ENCODE results near the gene GATA1.
A peak's percentile ranks its signal among the peaks of the same experiment; 100 is the strongest.

GATA1 gene

DNA sequence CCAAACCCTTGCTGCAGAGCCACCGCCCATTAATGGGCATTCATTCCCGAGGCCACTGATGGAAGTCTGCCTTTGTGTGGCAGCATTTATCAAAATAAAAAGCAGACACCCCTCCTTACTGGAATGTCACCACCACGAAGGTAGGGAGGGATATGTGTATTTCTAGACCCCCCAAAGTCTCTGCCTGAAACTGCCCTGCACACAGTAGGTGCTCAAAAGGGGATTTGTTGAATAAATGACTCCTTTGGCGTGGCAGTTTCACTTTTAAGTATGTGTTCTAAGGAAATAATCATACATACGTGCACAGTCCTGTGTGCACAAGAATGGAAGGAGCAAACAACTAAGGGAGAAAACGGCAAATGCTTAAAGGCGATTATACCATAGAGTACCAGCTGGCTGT lies 48.5 kb upstream of the GATA1 start:
- no peak for DNase-seq
- H3K4me3 ChIP-seq (ENCODE audit: low read depth in 1 of 2, low read length in 2 of 2): peak overlapping the region; percentile 18 to 63; a peak in 3 of 4 replicates
- H3K4me2 ChIP-seq (ENCODE audit: insufficient read depth, low read length): peak overlapping the region; percentile 72
- peak overlapping the region; percentile 78 for H3K27ac ChIP-seq (ENCODE audit: low read length)
- TF ChIP-seq EZH2 (IDR thresholded peaks at IDR 0.05; ENCODE audit: borderline replicate concordance, low read depth, low read length, severe bottlenecking): no peak
- TF ChIP-seq, protein P1, sequence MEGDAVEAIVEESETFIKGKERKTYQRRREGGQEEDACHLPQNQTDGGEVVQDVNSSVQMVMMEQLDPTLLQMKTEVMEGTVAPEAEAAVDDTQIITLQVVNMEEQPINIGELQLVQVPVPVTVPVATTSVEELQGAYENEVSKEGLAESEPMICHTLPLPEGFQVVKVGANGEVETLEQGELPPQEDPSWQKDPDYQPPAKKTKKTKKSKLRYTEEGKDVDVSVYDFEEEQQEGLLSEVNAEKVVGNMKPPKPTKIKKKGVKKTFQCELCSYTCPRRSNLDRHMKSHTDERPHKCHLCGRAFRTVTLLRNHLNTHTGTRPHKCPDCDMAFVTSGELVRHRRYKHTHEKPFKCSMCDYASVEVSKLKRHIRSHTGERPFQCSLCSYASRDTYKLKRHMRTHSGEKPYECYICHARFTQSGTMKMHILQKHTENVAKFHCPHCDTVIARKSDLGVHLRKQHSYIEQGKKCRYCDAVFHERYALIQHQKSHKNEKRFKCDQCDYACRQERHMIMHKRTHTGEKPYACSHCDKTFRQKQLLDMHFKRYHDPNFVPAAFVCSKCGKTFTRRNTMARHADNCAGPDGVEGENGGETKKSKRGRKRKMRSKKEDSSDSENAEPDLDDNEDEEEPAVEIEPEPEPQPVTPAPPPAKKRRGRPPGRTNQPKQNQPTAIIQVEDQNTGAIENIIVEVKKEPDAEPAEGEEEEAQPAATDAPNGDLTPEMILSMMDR (IDR thresholded peaks at IDR 0.05; ENCODE audit: borderline replicate concordance, extremely low read depth, low read length, poor library complexity, severe bottlenecking): no peak
- H3K27me3 ChIP-seq (ENCODE audit: insufficient read depth, low read length, poor library complexity): no peaks in the 10 kb centered on the region
- H3K36me3 ChIP-seq (ENCODE audit: insufficient read depth, low read length): no peaks in the 10 kb centered on the region
- H3K9me3 ChIP-seq (ENCODE audit: insufficient read depth, low read length, severe bottlenecking): no peaks in the 10 kb centered on the region
- no peaks in the 10 kb centered on the region for H4K20me1 ChIP-seq (ENCODE audit: insufficient read depth, low read length)
- ATAC-seq (ENCODE audit: insufficient read depth, low read depth): no peak
- peak overlapping the region; percentile 65 for H2AFZ ChIP-seq (ENCODE audit: low read depth, low read length)
- H3K4me1 ChIP-seq (ENCODE audit: insufficient read depth, low read length): peaks cover 28% of the 10 kb centered on the region
- peaks cover 12% of the 10 kb centered on the region for H3K79me2 ChIP-seq (ENCODE audit: insufficient read depth, low read length)
- H3K9ac ChIP-seq (ENCODE audit: low read depth, low read length): peak overlapping the region; percentile 78

DNA sequence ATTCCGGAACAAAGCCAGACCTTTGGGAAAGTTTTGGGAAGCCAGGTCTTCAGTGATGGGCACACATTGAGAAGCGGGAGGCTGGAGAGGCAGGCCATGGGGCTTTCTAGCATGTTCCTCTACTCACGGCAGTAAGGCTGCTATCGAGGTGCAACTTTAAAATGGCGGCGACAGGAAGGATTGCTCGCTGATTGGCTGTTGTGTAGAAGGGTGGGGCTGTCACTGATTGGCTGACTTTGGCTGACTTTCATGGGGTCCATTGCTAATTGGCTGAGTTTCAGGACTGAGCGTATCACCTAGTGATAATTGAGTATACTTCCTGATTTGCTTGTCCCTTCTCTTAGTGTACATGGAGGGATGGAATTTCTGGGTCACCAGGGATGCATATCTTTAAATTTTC lies 44.6 kb upstream of the GATA1 start:
- no peaks in the 10 kb centered on the region for H3K36me3 ChIP-seq (ENCODE audit: insufficient read depth, low read length)
- no peak for TF ChIP-seq EZH2 (IDR thresholded peaks at IDR 0.05; ENCODE audit: borderline replicate concordance, low read depth, low read length, severe bottlenecking)
- TF ChIP-seq, protein P1 (IDR thresholded peaks at IDR 0.05; ENCODE audit: borderline replicate concordance, extremely low read depth, low read length, poor library complexity, severe bottlenecking): no peak
- no peak overlapping the region for H3K4me2 ChIP-seq (ENCODE audit: insufficient read depth, low read length)
- H3K27ac ChIP-seq (ENCODE audit: low read length): no peak overlapping the region
- no peak overlapping the region for H3K4me3 ChIP-seq (ENCODE audit: low read depth in 1 of 2, low read length in 2 of 2)
- H4K20me1 ChIP-seq (ENCODE audit: insufficient read depth, low read length): no peaks in the 10 kb centered on the region
- no peaks in the 10 kb centered on the region for H3K9me3 ChIP-seq (ENCODE audit: insufficient read depth, low read length, severe bottlenecking)
- peak overlapping the region; percentile 45; the same call in 1 of the 2 replicates for H2AFZ ChIP-seq (ENCODE audit: low read depth, low read length)
- no peak for DNase-seq
- H3K9ac ChIP-seq (ENCODE audit: low read depth, low read length): no peak overlapping the region
- ATAC-seq (ENCODE audit: insufficient read depth, low read depth): no peak
- no peaks in the 10 kb centered on the region for H3K27me3 ChIP-seq (ENCODE audit: insufficient read depth, low read length, poor library complexity)
- H3K4me1 ChIP-seq (ENCODE audit: insufficient read depth, low read length): peaks cover 13% of the 10 kb centered on the region
- peaks cover under 1% of the 10 kb centered on the region; the same call in 1 of the 2 replicates for H3K79me2 ChIP-seq (ENCODE audit: insufficient read depth, low read length)

DNA sequence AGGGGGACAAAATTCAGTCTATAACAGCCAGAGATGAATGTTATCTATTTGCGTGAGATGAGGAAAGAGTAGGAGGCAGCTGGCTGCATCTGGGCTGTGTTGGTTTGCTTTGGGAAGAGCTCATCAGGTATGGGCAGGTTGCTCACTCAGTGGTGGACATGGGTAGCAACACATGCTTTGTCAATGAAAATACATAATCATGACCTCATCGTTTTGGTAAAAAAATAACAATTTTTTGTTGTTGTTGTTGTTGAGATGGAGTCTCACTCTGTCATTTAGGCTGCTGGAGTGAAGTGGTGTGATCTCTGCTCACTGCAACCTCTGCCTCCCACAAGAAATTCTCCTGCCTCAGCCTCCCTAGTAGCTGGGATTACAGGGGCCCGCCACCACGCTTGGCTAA lies 41.2 kb upstream of the GATA1 start:
- TF ChIP-seq, protein P1 (IDR thresholded peaks at IDR 0.05; ENCODE audit: borderline replicate concordance, extremely low read depth, low read length, poor library complexity, severe bottlenecking): no peak
- TF ChIP-seq EZH2 (IDR thresholded peaks at IDR 0.05; ENCODE audit: borderline replicate concordance, low read depth, low read length, severe bottlenecking): no peak
- DNase-seq: no peak
- Histone ChIP-seq H3K4me2 (ENCODE audit: insufficient read depth, low read length) (no peak overlapping the region), H3K4me3 (ENCODE audit: low read depth in 1 of 2, low read length in 2 of 2) (no peak overlapping the region), H4K20me1 (ENCODE audit: insufficient read depth, low read length) (no peaks in the 10 kb centered on the region), H3K9me3 (ENCODE audit: insufficient read depth, low read length, severe bottlenecking) (no peaks in the 10 kb centered on the region), H3K9ac (ENCODE audit: low read depth, low read length) (no peak overlapping the region), H3K27me3 (ENCODE audit: insufficient read depth, low read length, poor library complexity) (no peaks in the 10 kb centered on the region), H2AFZ (ENCODE audit: low read depth, low read length) (no peak overlapping the region), H3K79me2 (ENCODE audit: insufficient read depth, low read length) (no peaks in the 10 kb centered on the region), H3K36me3 (ENCODE audit: insufficient read depth, low read length) (no peaks in the 10 kb centered on the region), H3K27ac (ENCODE audit: low read length) (no peak overlapping the region), H3K4me1 (ENCODE audit: insufficient read depth, low read length) (no peaks in the 10 kb centered on the region)
- ATAC-seq (ENCODE audit: insufficient read depth, low read depth): no peak

Measured in DND-41 (cell line).